ENCODE results near the gene KSR1.

Gene KSR1

GRCh38 chr17:27535178-27535928 lies 79.1 kb downstream of the KSR1 start:
- DNase-seq (ENCODE audit: low read depth), result no peak

GRCh38 chr17:27535975-27536374 lies 79.7 kb downstream of the KSR1 start:
- no peak for DNase-seq (ENCODE audit: low read depth)

- DNase-seq (ENCODE audit: low read depth), result no peak
Observed at GRCh38 chr17:27536781-27537180, 80.5 kb downstream of the KSR1 start.

GRCh38 chr17:27538156-27538955 lies 82.1 kb downstream of the KSR1 start:
- DNase-seq (ENCODE audit: low read depth), result no peak

- DNase-seq (ENCODE audit: low read depth), result no peak
Observed at GRCh38 chr17:27539152-27539551, 82.9 kb downstream of the KSR1 start.

- no peak for DNase-seq (ENCODE audit: low read depth)
Observed at GRCh38 chr17:27539794-27540317, 83.6 kb downstream of the KSR1 start.

GRCh38 chr17:27540318-27541101 lies 84.3 kb downstream of the KSR1 start:
- DNase-seq (ENCODE audit: low read depth), result peak; percentile 99

- DNase-seq (ENCODE audit: low read depth), result no peak
Observed at GRCh38 chr17:27541301-27542023, 85.2 kb downstream of the KSR1 start.

GRCh38 chr17:27542841-27543463 lies 86.7 kb downstream of the KSR1 start:
- no peak for DNase-seq (ENCODE audit: low read depth)

GRCh38 chr17:27543464-27543856 lies 87.2 kb downstream of the KSR1 start:
- DNase-seq (ENCODE audit: low read depth), result no peak

- DNase-seq (ENCODE audit: low read depth), result no peak
Observed at GRCh38 chr17:27543958-27544349, 87.7 kb downstream of the KSR1 start.

GRCh38 chr17:27544350-27545131 lies 88.3 kb downstream of the KSR1 start:
- DNase-seq (ENCODE audit: low read depth), result no peak

- no peak for DNase-seq (ENCODE audit: low read depth)
Observed at GRCh38 chr17:27545562-27546229, 89.4 kb downstream of the KSR1 start.

GRCh38 chr17:27546624-27547300 lies 90.5 kb downstream of the KSR1 start:
- no peak for DNase-seq (ENCODE audit: low read depth)

GRCh38 chr17:27547301-27547683 lies 91.0 kb downstream of the KSR1 start:
- no peak for DNase-seq (ENCODE audit: low read depth)

- no peak for DNase-seq (ENCODE audit: low read depth)
Observed at GRCh38 chr17:27548369-27548768, 92.1 kb downstream of the KSR1 start.

GRCh38 chr17:27549251-27549893 lies 93.1 kb downstream of the KSR1 start:
- DNase-seq (ENCODE audit: low read depth), result peak; percentile 30

- no peak for DNase-seq (ENCODE audit: low read depth)
Observed at GRCh38 chr17:27550291-27550930, 94.2 kb downstream of the KSR1 start.
